B cell (primary cell): ENCODE data around the gene MEAK7. TPM values are rescaled to one million over a fixed set of nuclear protein-coding genes. Genes with fewer than 3 reads are reported as not detected.

Experiments used
- ATAC-seq: fragments of 200-7000 bp; cut with Tn5 transposase; one replicate; pipeline ENCODE4 v1.10.0; 2021; ENCODE audit warnings: low read depth, mild to moderate bottlenecking, moderate number of reproducible peaks, moderate library complexity
- CTCF ChIA-PET: fragments of 350-600 bp; sonication (Branson Sonifier 250); formaldehyde crosslinking; loops from one replicate; lab custom pipeline; 2021; ENCODE audit warnings: antibody characterized with exemption, inconsistent platforms; lab: Charles Lee
- POLR2A ChIA-PET: fragments of 350-600 bp; sonication (Branson Sonifier 250); formaldehyde crosslinking; loops from one replicate; lab custom pipeline; 2021; ENCODE audit warnings: antibody characterized with exemption; lab: Charles Lee
- DNase-seq: peaks from one replicate; pipeline ENCODE4 v3.0.0; 2013
- H2AFZ ChIP-seq: 2 replicates; pipeline ENCODE4 v1.6.1; 2012; ENCODE audit warnings: mild to moderate bottlenecking, low read depth, low read length; ENCODE audit not compliant: insufficient read depth, poor library complexity, severe bottlenecking
- H3K27ac ChIP-seq, 2 donors: 1 replicate in 1 of 2; 2 replicates in 1 of 2; pipeline ENCODE4 v1.5.1; 2012 to 2013; ENCODE audit warnings: low read length in 2 of 2, mild to moderate bottlenecking in 2 of 2, moderate library complexity in 1 of 2
- H3K27me3 ChIP-seq, 4 experiments: fragments of 200-600 bp in 1 of 4; sonication (generic) in 1 of 4; replicated peaks in 1 of 4; 1 replicate in 2 of 4; 2 replicates in 2 of 4; pipeline versions ENCODE4 v1.6.1 to v1.7.0; 2013 to 2016; ENCODE audit warnings: low read length in 3 of 4, mild to moderate bottlenecking in 2 of 4, mixed read lengths in 1 of 4, moderate library complexity in 1 of 4; ENCODE audit not compliant: insufficient read depth in 4 of 4, control insufficient read depth in 3 of 4; ENCODE audit errors: control extremely low read depth in 1 of 4
- H3K36me3 ChIP-seq, 2 experiments: replicated peaks in 1 of 2; 1 replicate in 1 of 2; 2 replicates in 1 of 2; pipeline versions ENCODE4 v1.6.1 to v1.7.1; 2013; ENCODE audit warnings: low read length in 1 of 2; ENCODE audit not compliant: insufficient read depth in 2 of 2, control insufficient read depth in 1 of 2; ENCODE audit errors: control extremely low read depth in 1 of 2, extremely low read depth in 1 of 2
- H3K4me1 ChIP-seq, 2 donors: fragments of 200-600 bp in 1 of 2; sonication (generic) in 1 of 2; 1 replicate in 1 of 2; 2 replicates in 1 of 2; pipeline versions ENCODE4 v1.5.1 to v1.6.1; 2013 to 2017; ENCODE audit warnings: low read length in 2 of 2; ENCODE audit not compliant: control insufficient read depth in 2 of 2, insufficient read depth in 2 of 2
- H3K4me2 ChIP-seq: replicated peaks from 2 replicates; pipeline ENCODE3; 2012; ENCODE audit warnings: mild to moderate bottlenecking, low read depth, low read length; ENCODE audit not compliant: poor library complexity, severe bottlenecking
- H3K4me3 ChIP-seq, 5 experiments: fragments of 200-600 bp in 1 of 5; sonication (generic) in 1 of 5; 1 replicate in 3 of 5; 2 replicates in 2 of 5; pipeline versions ENCODE4 v1.5.1 to v1.7.0; 2011 to 2016; ENCODE audit warnings: low read length in 4 of 5, mild to moderate bottlenecking in 4 of 5, low read depth in 2 of 5, control low read depth in 1 of 5, moderate library complexity in 1 of 5; ENCODE audit not compliant: insufficient read depth in 1 of 5; ENCODE audit errors: control extremely low read depth in 1 of 5, extremely low read depth in 1 of 5
- H3K79me2 ChIP-seq: fragments of 200-600 bp; sonication (generic); one replicate; pipeline ENCODE4 v1.6.0; 2016; ENCODE audit warnings: low read length; ENCODE audit not compliant: control insufficient read depth, insufficient read depth
- H3K9ac ChIP-seq: fragments of 200-600 bp; sonication (generic); 2 replicates; pipeline ENCODE4 v1.6.1; 2017; ENCODE audit warnings: mild to moderate bottlenecking, low read length, moderate library complexity
- H3K9me3 ChIP-seq, 3 donors: one replicate each; pipeline versions ENCODE4 v1.6.1 to v1.7.1; 2013; ENCODE audit warnings: low read length in 2 of 3; ENCODE audit not compliant: control insufficient read depth in 2 of 3, insufficient read depth in 1 of 3; ENCODE audit errors: control extremely low read depth in 1 of 3
- H4K20me1 ChIP-seq: 2 replicates; pipeline ENCODE4 v1.6.0; 2012; ENCODE audit warnings: mild to moderate bottlenecking, low read length; ENCODE audit not compliant: insufficient read depth, control insufficient read depth, poor library complexity, severe bottlenecking
- H3K27ac Mint-ChIP-seq: one replicate; pipeline ENCODE4 v1.8.0; 2021; ENCODE audit warnings: mixed read lengths
- H3K27me3 Mint-ChIP-seq: one replicate; pipeline ENCODE4 v1.8.0; 2021; ENCODE audit warnings: mixed read lengths
- H3K4me1 Mint-ChIP-seq: one replicate; pipeline ENCODE4 v1.8.0; 2021; ENCODE audit warnings: mixed read lengths
- H3K4me3 Mint-ChIP-seq: one replicate; pipeline ENCODE4 v1.8.0; 2021; ENCODE audit warnings: mixed read lengths
- H3K9me3 Mint-ChIP-seq: one replicate; pipeline ENCODE4 v1.8.0; 2022; ENCODE audit warnings: mixed read lengths; ENCODE audit not compliant: insufficient read depth
- EZH2 ChIP-seq: IDR thresholded peaks from 2 replicates; pipeline ENCODE4 v1.6.1; 2012; ENCODE audit warnings: borderline replicate concordance, low read depth, mild to moderate bottlenecking, moderate library complexity, low read length; ENCODE audit not compliant: insufficient read depth, poor library complexity, severe bottlenecking
- WGBS: methylation state at CpG from one replicate; pipeline ENCODE4 v1.1.5; 2013; ENCODE audit warnings: missing lambda C conversion rate; ENCODE audit not compliant: insufficient coverage; 5-methylcytosine and 5-hydroxymethylcytosine counted together
- intact Hi-C: fragments of 100-400 bp; cut with micrococcal nuclease; formaldehyde crosslinking; loops from one replicate; pipeline ENCODE4 v1.10.0; 2022
- polyA plus RNA-seq: library from polyadenylated mRNA; depleted of rRNA; stranded (reverse); fragments of >200 nt; gene quantifications from 2 replicates; pipeline ENCODE4 v1.2.3, GENCODE V29; 2012
- total RNA-seq, 2 donors: library from RNA; stranded (reverse); fragments of 120-200 nt in 1 of 2; gene quantifications; 1 replicate in 1 of 2; 2 replicates in 1 of 2; pipeline versions ENCODE4 v1.2.3 to v1.2.4, GENCODE V29; 2013 to 2022
- TF ChIP-seq, protein P1 (sequence below): fragments of 200-600 bp; IDR thresholded peaks from one replicate; pipeline ENCODE4 v1.8.0; 2022; ENCODE audit warnings: antibody characterized with exemption, mild to moderate bottlenecking

MEAK7 gene
- total and polyA plus RNA-seq, 2 donors (not counting 1 experiment from before 2014, with no cell fraction given): 3.9 to 19.3 TPM

DNA sequence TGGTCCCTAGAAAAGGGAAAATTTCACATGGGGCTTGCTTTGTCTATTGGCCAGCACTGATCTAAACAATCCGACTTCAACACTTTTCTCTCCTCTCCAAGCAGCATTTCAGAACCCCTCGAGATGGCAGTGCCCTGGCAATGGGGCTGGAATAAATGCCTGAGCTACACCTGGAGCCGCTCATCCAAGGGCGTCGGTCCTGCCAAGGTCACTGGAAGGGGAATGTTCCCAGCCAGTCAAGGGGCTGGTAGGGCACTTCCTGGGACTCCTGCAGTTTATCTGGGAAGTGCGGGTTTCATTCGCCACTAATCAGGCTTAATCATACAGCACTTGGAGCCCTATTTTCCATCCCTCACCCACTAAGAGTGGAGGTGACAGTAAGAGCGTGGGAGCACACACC, 17.1 kb downstream of the MEAK7 start:
- Mint-ChIP-seq H3K27me3 (no peaks in the 10 kb centered on the region), H3K4me1 (no peaks in the 10 kb centered on the region), H3K4me3 (no peak overlapping the region), H3K9me3 (no peaks in the 10 kb centered on the region), H3K27ac (no peak overlapping the region)
- Histone ChIP-seq H3K36me3 (peaks cover 1 to 5% of the 10 kb centered on the region in 2 experiments), H3K4me2 (no peak overlapping the region), H3K27me3 (no peaks in the 10 kb centered on the region), H3K9ac (no peak overlapping the region), H2AFZ (no peak overlapping the region), H4K20me1 (no peaks in the 10 kb centered on the region), H3K4me1 (no peaks in the 10 kb centered on the region), H3K27ac (no peak overlapping the region), H3K9me3 (no peaks in the 10 kb centered on the region), H3K4me3 (no peak overlapping the region), H3K79me2 (no peaks in the 10 kb centered on the region)
- intact Hi-C loops: no loop called here
- ATAC-seq (no peak), DNase-seq (no peak)
- WGBS: 100% methylated on average over 5 of the region's 8 CpGs
- ChIA-PET POLR2A (interaction anchor here (0.6 kb wide), 1 partner anchor 169 kb away, joined by 7 read pairs; no protein-coding TSS in a partner anchor), CTCF (no interaction called here)
- no peak for TF ChIP-seq EZH2
- TF ChIP-seq, protein P1, sequence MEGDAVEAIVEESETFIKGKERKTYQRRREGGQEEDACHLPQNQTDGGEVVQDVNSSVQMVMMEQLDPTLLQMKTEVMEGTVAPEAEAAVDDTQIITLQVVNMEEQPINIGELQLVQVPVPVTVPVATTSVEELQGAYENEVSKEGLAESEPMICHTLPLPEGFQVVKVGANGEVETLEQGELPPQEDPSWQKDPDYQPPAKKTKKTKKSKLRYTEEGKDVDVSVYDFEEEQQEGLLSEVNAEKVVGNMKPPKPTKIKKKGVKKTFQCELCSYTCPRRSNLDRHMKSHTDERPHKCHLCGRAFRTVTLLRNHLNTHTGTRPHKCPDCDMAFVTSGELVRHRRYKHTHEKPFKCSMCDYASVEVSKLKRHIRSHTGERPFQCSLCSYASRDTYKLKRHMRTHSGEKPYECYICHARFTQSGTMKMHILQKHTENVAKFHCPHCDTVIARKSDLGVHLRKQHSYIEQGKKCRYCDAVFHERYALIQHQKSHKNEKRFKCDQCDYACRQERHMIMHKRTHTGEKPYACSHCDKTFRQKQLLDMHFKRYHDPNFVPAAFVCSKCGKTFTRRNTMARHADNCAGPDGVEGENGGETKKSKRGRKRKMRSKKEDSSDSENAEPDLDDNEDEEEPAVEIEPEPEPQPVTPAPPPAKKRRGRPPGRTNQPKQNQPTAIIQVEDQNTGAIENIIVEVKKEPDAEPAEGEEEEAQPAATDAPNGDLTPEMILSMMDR: no peak

GRCh38 chr16:84486551-84487235, 17.8 kb downstream of the MEAK7 start:
- Histone ChIP-seq H2AFZ (no peak overlapping the region), H3K4me3 (no peak overlapping the region), H3K9ac (no peak overlapping the region), H3K27me3 (no peaks in the 10 kb centered on the region), H3K27ac (no peak overlapping the region), H3K36me3 (peaks cover 0 to 5% of the 10 kb centered on the region in 2 experiments), H4K20me1 (no peaks in the 10 kb centered on the region), H3K9me3 (no peaks in the 10 kb centered on the region), H3K4me1 (no peaks in the 10 kb centered on the region), H3K4me2 (no peak overlapping the region), H3K79me2 (no peaks in the 10 kb centered on the region)
- no peak overlapping the region for H3K4me3 Mint-ChIP-seq
- intact Hi-C loops: no loop called here
- H3K27ac Mint-ChIP-seq: no peak overlapping the region
- H3K27me3 Mint-ChIP-seq: no peaks in the 10 kb centered on the region
- ATAC-seq (no peak), DNase-seq (no peak)
- H3K9me3 Mint-ChIP-seq: no peaks in the 10 kb centered on the region
- WGBS: 96% methylated on average over 12 of the region's 17 CpGs
- ChIA-PET POLR2A (no interaction called here), CTCF (no interaction called here)
- TF ChIP-seq, protein P1: no peak
- TF ChIP-seq EZH2: no peak
- no peaks in the 10 kb centered on the region for H3K4me1 Mint-ChIP-seq
